ENCODE data around the gene LHX2. TPM values are rescaled to one million over a fixed set of nuclear protein-coding genes. Genes with fewer than 3 reads are reported as not detected.

Gene LHX2
- total and polyA plus RNA-seq, 10 donors: 0.20 to 0.35 (median 0.28) TPM; not detected in 5

DNA sequence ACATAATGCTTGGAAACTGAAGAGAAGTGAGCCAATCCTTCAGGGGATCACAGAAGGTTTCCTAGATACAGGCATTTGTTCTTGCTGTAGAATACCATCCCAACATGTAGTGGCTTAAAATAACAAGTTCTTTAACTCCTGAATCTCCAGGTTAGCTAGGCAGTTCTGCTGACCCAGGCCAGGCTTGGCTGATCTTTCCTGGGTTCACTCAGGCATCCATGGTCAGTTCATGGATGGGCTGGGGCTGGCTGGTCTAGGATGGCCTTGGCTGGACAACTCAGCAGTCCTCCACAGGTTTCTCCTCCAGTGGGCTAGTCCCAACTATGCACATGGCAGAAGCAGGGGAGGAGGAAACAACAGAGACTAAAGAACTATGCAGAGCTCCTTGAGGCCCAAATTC is 44.2 kb upstream of the LHX2 start:
- Histone ChIP-seq H3K9me3 (no peaks in the 10 kb centered on the region), H3K4me3 (no peak overlapping the region), H3K27me3 (replicated peaks in 1 of 7) (peaks cover 0 to 48% (median 4%) of the 10 kb centered on the region in 7 donors), H3K27ac (no peak overlapping the region), H3K36me3 (no peaks in the 10 kb centered on the region), H3K4me1 (no peaks in the 10 kb centered on the region)
- intact Hi-C loops (cut with DNase I; ENCODE audit: low total_unique reads): no loop called here
- DNase-seq: no peak
- TF ChIP-seq, protein P1, sequence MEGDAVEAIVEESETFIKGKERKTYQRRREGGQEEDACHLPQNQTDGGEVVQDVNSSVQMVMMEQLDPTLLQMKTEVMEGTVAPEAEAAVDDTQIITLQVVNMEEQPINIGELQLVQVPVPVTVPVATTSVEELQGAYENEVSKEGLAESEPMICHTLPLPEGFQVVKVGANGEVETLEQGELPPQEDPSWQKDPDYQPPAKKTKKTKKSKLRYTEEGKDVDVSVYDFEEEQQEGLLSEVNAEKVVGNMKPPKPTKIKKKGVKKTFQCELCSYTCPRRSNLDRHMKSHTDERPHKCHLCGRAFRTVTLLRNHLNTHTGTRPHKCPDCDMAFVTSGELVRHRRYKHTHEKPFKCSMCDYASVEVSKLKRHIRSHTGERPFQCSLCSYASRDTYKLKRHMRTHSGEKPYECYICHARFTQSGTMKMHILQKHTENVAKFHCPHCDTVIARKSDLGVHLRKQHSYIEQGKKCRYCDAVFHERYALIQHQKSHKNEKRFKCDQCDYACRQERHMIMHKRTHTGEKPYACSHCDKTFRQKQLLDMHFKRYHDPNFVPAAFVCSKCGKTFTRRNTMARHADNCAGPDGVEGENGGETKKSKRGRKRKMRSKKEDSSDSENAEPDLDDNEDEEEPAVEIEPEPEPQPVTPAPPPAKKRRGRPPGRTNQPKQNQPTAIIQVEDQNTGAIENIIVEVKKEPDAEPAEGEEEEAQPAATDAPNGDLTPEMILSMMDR (IDR thresholded peaks at IDR 0.05 in 8 of 11, conservative IDR thresholded peaks at IDR 0.05 in 3 of 11): no peak
- TF ChIP-seq POLR2A (IDR thresholded peaks at IDR 0.05) (no peak), POLR2AphosphoS5 (IDR thresholded peaks at IDR 0.05) (no peak)

DNA sequence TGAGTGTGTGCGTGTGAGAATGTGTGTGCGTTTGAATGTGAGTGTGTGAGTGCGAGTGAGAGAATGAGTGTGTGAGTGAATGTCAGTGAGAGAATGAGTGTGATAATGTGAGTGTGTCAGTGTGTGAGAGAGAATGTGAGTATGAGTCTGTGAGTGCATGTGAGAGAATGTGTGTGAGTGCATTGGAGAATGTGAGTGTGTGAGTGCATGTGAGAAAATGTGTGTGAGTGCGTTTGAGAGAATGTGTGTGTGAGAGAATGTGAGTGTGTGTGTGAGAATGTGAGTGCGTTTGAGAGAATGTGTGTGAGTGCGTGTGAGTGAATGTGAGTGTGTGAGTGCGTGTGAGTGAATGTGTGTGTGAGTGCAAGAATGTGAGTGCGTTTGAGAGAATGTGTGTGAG is 39.0 kb upstream of the LHX2 start:
- H3K36me3 ChIP-seq: no peaks in the 10 kb centered on the region
- no peak for DNase-seq
- H3K4me3 ChIP-seq: no peak overlapping the region
- H3K4me1 ChIP-seq: no peaks in the 10 kb centered on the region
- peaks cover 0 to 41% (median 4%) of the 10 kb centered on the region in 7 donors for H3K27me3 ChIP-seq (replicated peaks in 1 of 7)
- 94 to 97% (median 97%) methylated on average over 8 of the region's 8 CpGs for WGBS, 5 donors
- no peaks in the 10 kb centered on the region for H3K9me3 ChIP-seq
- intact Hi-C loops (cut with DNase I; ENCODE audit: low total_unique reads): no loop called here
- no peak for TF ChIP-seq POLR2AphosphoS5 (IDR thresholded peaks at IDR 0.05)
- TF ChIP-seq, protein P1 (IDR thresholded peaks at IDR 0.05 in 8 of 11, conservative IDR thresholded peaks at IDR 0.05 in 3 of 11): no peak
- no peak for TF ChIP-seq POLR2A (IDR thresholded peaks at IDR 0.05)
- no peak overlapping the region for H3K27ac ChIP-seq

DNA sequence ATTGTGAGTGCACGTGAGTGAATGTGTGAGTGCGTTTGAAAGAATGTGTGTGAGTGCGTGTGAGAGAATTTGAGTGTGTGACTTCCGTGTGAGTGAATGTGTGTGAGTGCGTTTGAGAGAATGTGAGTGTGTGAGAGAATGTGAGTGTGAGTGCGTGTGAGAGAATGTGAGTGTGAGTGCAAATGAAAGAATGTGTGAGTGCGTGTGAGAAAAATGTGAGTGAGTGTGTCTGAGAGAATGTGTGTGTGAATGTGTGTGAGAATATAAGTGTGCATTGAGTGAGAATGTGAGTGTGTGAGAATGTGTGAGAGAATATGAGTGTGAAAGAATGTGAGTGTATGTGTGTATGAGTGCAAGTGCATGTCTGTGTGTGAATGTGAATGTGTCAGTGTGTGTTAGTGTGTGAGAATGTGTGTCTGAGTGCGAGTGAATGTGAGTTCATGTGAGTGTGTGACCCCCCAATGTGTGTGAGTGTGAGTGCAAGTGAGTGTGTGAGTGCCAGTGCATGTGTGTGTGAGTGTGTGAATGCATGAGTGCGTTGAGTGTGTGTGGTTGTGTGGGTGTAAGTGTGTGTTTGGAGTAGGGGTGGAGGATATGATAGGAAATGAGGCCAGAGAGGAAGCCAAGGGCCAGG is 37.9 kb upstream of the LHX2 start:
- H3K4me3 ChIP-seq: no peak overlapping the region
- H3K27me3 ChIP-seq (replicated peaks in 1 of 7): peaks cover 0 to 40% (median 4%) of the 10 kb centered on the region in 7 donors
- no peak for TF ChIP-seq POLR2A (IDR thresholded peaks at IDR 0.05)
- TF ChIP-seq POLR2AphosphoS5 (IDR thresholded peaks at IDR 0.05): no peak
- TF ChIP-seq, protein P1 (IDR thresholded peaks at IDR 0.05 in 8 of 11, conservative IDR thresholded peaks at IDR 0.05 in 3 of 11): no peak
- intact Hi-C loops (cut with DNase I; ENCODE audit: low total_unique reads): no loop called here
- no peak for DNase-seq
- H3K9me3 ChIP-seq: no peaks in the 10 kb centered on the region
- H3K4me1 ChIP-seq: no peaks in the 10 kb centered on the region
- 83 to 95% (median 89%) methylated on average over 8 to 9 of the region's 9 CpGs for WGBS, 5 donors
- H3K27ac ChIP-seq: no peak overlapping the region
- no peaks in the 10 kb centered on the region for H3K36me3 ChIP-seq

DNA sequence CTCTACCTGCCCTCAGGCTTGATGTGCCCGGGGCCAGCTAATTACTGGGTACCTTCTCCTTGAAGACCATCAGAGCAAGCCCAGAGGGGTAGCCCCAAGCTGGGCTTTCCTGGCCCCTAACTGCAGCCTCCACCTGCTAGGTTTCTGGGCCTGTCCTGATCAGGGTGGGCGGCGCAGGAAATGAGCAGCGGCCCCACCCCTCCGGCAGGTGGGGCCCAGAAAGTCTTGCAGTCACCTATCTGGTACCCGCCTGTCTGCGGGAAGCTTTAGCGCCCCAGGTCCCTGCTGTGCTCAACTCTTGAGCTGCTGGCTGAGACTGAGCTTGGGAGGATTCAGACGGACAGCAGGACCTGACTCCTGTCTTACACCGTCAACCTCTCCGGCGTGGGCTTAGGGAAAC is 37.1 kb upstream of the LHX2 start:
- TF ChIP-seq, protein P1 (IDR thresholded peaks at IDR 0.05 in 8 of 11, conservative IDR thresholded peaks at IDR 0.05 in 3 of 11): no peak
- TF ChIP-seq POLR2AphosphoS5 (IDR thresholded peaks at IDR 0.05) (no peak), POLR2A (IDR thresholded peaks at IDR 0.05) (no peak)
- Histone ChIP-seq H3K27ac (no peak overlapping the region), H3K36me3 (no peaks in the 10 kb centered on the region), H3K4me1 (no peaks in the 10 kb centered on the region), H3K4me3 (no peak overlapping the region), H3K9me3 (peaks cover 0 to 5% (median 2%) of the 10 kb centered on the region in 8 donors), H3K27me3 (replicated peaks in 1 of 7) (peaks cover 0 to 37% (median 4%) of the 10 kb centered on the region in 7 donors)
- no peak for DNase-seq
- intact Hi-C loops (cut with DNase I; ENCODE audit: low total_unique reads): no loop called here
- 80 to 89% (median 86%) methylated on average over 10 to 12 of the region's 12 CpGs for WGBS, 5 donors
